ENCODE data around the gene CBFA2T2.

DNA sequence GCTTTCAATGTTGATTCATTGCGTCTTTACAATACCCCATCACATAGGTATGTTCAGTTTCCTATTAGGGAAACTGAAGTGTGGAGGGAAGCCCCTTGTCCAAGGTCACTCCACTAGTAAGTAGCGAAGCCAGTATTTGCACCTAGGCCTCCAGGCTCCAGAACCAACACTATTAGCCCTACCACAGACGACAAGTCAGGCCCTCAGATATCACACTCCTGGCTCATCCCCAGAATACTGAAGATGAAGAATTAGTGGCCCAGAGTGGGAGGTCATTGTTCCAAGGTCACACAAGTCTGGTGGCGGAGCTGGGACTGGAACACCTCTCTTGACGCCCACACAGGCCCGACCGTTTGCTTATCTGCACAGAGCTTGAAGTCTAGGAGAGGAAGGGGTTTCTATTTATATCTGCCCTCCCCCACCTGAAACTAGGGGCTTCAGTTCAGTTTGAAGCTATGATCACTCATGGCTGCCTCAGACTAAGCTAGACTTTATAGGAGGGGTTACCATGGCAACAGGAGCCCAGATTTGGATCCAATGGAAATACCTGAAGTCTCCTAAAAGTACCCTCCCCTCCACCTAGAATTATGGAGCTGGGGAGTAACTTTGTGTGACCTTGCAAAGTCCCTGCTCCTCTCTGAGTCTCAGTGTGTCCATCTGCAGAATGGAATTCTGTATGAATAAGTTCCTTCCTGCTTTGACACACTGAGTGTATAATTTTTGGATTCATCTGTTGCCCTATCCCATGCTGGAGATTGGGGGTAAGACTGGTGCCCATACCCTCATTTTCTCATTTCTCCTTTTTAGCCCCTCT lies 48.5 kb upstream of the CBFA2T2 start:
- TF ChIP-seq, protein P1, sequence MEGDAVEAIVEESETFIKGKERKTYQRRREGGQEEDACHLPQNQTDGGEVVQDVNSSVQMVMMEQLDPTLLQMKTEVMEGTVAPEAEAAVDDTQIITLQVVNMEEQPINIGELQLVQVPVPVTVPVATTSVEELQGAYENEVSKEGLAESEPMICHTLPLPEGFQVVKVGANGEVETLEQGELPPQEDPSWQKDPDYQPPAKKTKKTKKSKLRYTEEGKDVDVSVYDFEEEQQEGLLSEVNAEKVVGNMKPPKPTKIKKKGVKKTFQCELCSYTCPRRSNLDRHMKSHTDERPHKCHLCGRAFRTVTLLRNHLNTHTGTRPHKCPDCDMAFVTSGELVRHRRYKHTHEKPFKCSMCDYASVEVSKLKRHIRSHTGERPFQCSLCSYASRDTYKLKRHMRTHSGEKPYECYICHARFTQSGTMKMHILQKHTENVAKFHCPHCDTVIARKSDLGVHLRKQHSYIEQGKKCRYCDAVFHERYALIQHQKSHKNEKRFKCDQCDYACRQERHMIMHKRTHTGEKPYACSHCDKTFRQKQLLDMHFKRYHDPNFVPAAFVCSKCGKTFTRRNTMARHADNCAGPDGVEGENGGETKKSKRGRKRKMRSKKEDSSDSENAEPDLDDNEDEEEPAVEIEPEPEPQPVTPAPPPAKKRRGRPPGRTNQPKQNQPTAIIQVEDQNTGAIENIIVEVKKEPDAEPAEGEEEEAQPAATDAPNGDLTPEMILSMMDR (IDR thresholded peaks at IDR 0.05) = no peak
- TF ChIP-seq POLR2A (IDR thresholded peaks at IDR 0.05) = no peak
